Measurements from ENCODE around the gene FAM222B.

The FAM222B gene

GRCh38 chr17:28759256-28759865 lies 83.2 kb downstream of the FAM222B start:
- no peak overlapping the region for H3K9ac ChIP-seq (ENCODE audit: low read depth, low read length)
- no peaks in the 10 kb centered on the region for H3K9me3 ChIP-seq (replicated peaks; ENCODE audit: low read length)
- H3K27me3 ChIP-seq (ENCODE audit: control insufficient read depth, insufficient read depth, low read length) = no peaks in the 10 kb centered on the region
- H3K36me3 ChIP-seq (ENCODE audit: insufficient read depth, low read length) = peaks cover 57% of the 10 kb centered on the region
- H3K4me2 ChIP-seq (ENCODE audit: low read length) = no peak overlapping the region
- no peak overlapping the region for H3K4me3 ChIP-seq (ENCODE audit: low read length)
- peaks cover 20% of the 10 kb centered on the region for H3K4me1 ChIP-seq (ENCODE audit: control insufficient read depth, insufficient read depth, low read length)

GRCh38 chr17:28758411-28759121 lies 84.0 kb downstream of the FAM222B start:
- Histone ChIP-seq H3K9ac (ENCODE audit: low read depth, low read length) (no peak overlapping the region), H3K36me3 (ENCODE audit: insufficient read depth, low read length) (peaks cover 57% of the 10 kb centered on the region), H3K9me3 (replicated peaks; ENCODE audit: low read length) (no peaks in the 10 kb centered on the region), H3K4me2 (ENCODE audit: low read length) (no peak overlapping the region), H3K4me1 (ENCODE audit: control insufficient read depth, insufficient read depth, low read length) (peaks cover 20% of the 10 kb centered on the region), H3K4me3 (ENCODE audit: low read length) (no peak overlapping the region), H3K27me3 (ENCODE audit: control insufficient read depth, insufficient read depth, low read length) (no peaks in the 10 kb centered on the region)

GRCh38 chr17:28756049-28756804 lies 86.4 kb downstream of the FAM222B start:
- peaks cover 14% of the 10 kb centered on the region for H3K4me1 ChIP-seq (ENCODE audit: control insufficient read depth, insufficient read depth, low read length)
- H3K9ac ChIP-seq (ENCODE audit: low read depth, low read length) = no peak overlapping the region
- no peaks in the 10 kb centered on the region for H3K9me3 ChIP-seq (replicated peaks; ENCODE audit: low read length)
- H3K36me3 ChIP-seq (ENCODE audit: insufficient read depth, low read length) = peaks cover 63% of the 10 kb centered on the region
- no peaks in the 10 kb centered on the region for H3K27me3 ChIP-seq (ENCODE audit: control insufficient read depth, insufficient read depth, low read length)
- no peak overlapping the region for H3K4me2 ChIP-seq (ENCODE audit: low read length)
- no peak overlapping the region for H3K4me3 ChIP-seq (ENCODE audit: low read length)

GRCh38 chr17:28755486-28755885 lies 87.1 kb downstream of the FAM222B start:
- peaks cover 65% of the 10 kb centered on the region for H3K36me3 ChIP-seq (ENCODE audit: insufficient read depth, low read length)
- H3K9ac ChIP-seq (ENCODE audit: low read depth, low read length) = no peak overlapping the region
- peaks cover 10% of the 10 kb centered on the region for H3K4me1 ChIP-seq (ENCODE audit: control insufficient read depth, insufficient read depth, low read length)
- H3K27me3 ChIP-seq (ENCODE audit: control insufficient read depth, insufficient read depth, low read length) = no peaks in the 10 kb centered on the region
- H3K9me3 ChIP-seq (replicated peaks; ENCODE audit: low read length) = no peaks in the 10 kb centered on the region
- H3K4me3 ChIP-seq (ENCODE audit: low read length) = no peak overlapping the region
- H3K4me2 ChIP-seq (ENCODE audit: low read length) = no peak overlapping the region

- H3K9ac ChIP-seq (ENCODE audit: low read depth, low read length) = no peak overlapping the region
- H3K4me1 ChIP-seq (ENCODE audit: control insufficient read depth, insufficient read depth, low read length) = peaks cover 13% of the 10 kb centered on the region
- H3K9me3 ChIP-seq (replicated peaks; ENCODE audit: low read length) = no peaks in the 10 kb centered on the region
- no peaks in the 10 kb centered on the region for H3K27me3 ChIP-seq (ENCODE audit: control insufficient read depth, insufficient read depth, low read length)
- no peak overlapping the region for H3K4me2 ChIP-seq (ENCODE audit: low read length)
- peaks cover 67% of the 10 kb centered on the region for H3K36me3 ChIP-seq (ENCODE audit: insufficient read depth, low read length)
- H3K4me3 ChIP-seq (ENCODE audit: low read length) = no peak overlapping the region
Measured at GRCh38 chr17:28751600-28752366, 90.8 kb downstream of the FAM222B start.

- Histone ChIP-seq H3K9me3 (replicated peaks; ENCODE audit: low read length) (no peaks in the 10 kb centered on the region), H3K9ac (ENCODE audit: low read depth, low read length) (peak overlapping the region; percentile 5), H3K36me3 (ENCODE audit: insufficient read depth, low read length) (peaks cover 63% of the 10 kb centered on the region), H3K4me1 (ENCODE audit: control insufficient read depth, insufficient read depth, low read length) (peaks cover 19% of the 10 kb centered on the region), H3K4me3 (ENCODE audit: low read length) (no peak overlapping the region), H3K27me3 (ENCODE audit: control insufficient read depth, insufficient read depth, low read length) (no peaks in the 10 kb centered on the region), H3K4me2 (ENCODE audit: low read length) (no peak overlapping the region)
Measured at GRCh38 chr17:28750178-28751047, 92.2 kb downstream of the FAM222B start.

- Histone ChIP-seq H3K4me2 (ENCODE audit: low read length) (no peak overlapping the region), H3K4me1 (ENCODE audit: control insufficient read depth, insufficient read depth, low read length) (peaks cover 18% of the 10 kb centered on the region), H3K9ac (ENCODE audit: low read depth, low read length) (no peak overlapping the region), H3K27me3 (ENCODE audit: control insufficient read depth, insufficient read depth, low read length) (no peaks in the 10 kb centered on the region), H3K9me3 (replicated peaks; ENCODE audit: low read length) (no peaks in the 10 kb centered on the region), H3K4me3 (ENCODE audit: low read length) (no peak overlapping the region), H3K36me3 (ENCODE audit: insufficient read depth, low read length) (peaks cover 62% of the 10 kb centered on the region)
Measured at GRCh38 chr17:28749516-28750177, 92.9 kb downstream of the FAM222B start.

- no peaks in the 10 kb centered on the region for H3K9me3 ChIP-seq (replicated peaks; ENCODE audit: low read length)
- no peak overlapping the region for H3K4me3 ChIP-seq (ENCODE audit: low read length)
- H3K4me2 ChIP-seq (ENCODE audit: low read length) = no peak overlapping the region
- H3K36me3 ChIP-seq (ENCODE audit: insufficient read depth, low read length) = peaks cover 64% of the 10 kb centered on the region
- no peak overlapping the region for H3K9ac ChIP-seq (ENCODE audit: low read depth, low read length)
- peaks cover 18% of the 10 kb centered on the region for H3K4me1 ChIP-seq (ENCODE audit: control insufficient read depth, insufficient read depth, low read length)
- no peaks in the 10 kb centered on the region for H3K27me3 ChIP-seq (ENCODE audit: control insufficient read depth, insufficient read depth, low read length)
Measured at GRCh38 chr17:28748852-28749515, 93.6 kb downstream of the FAM222B start.

GRCh38 chr17:28747801-28748750 lies 94.5 kb downstream of the FAM222B start:
- Histone ChIP-seq H3K27me3 (ENCODE audit: control insufficient read depth, insufficient read depth, low read length) (no peaks in the 10 kb centered on the region), H3K4me1 (ENCODE audit: control insufficient read depth, insufficient read depth, low read length) (peaks cover 24% of the 10 kb centered on the region), H3K36me3 (ENCODE audit: insufficient read depth, low read length) (peaks cover 64% of the 10 kb centered on the region), H3K9me3 (replicated peaks; ENCODE audit: low read length) (no peaks in the 10 kb centered on the region), H3K9ac (ENCODE audit: low read depth, low read length) (no peak overlapping the region), H3K4me3 (ENCODE audit: low read length) (no peak overlapping the region), H3K4me2 (ENCODE audit: low read length) (no peak overlapping the region)

All from skeletal muscle satellite cell (primary cell).